ENCODE measurements around the gene CTXN2.

The CTXN2 gene

DNA sequence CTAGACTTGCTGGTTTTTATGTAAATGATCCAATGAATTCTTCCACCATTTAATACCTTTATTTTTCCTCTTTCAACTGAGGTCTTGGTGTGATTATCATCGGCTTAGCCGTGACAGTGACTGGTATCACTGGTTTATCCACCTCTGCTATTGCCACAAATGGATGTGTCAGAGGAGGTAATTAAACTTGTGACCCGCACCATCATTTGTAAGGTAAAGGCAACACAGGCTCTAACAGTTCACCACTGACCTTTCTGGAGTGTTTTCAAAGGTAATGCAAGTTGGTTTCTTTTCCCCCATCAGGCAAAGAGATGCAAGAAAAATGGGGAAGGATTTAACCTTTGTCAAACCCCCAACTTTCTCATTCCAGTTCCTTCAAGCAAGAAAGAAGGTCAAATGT lies 34.3 kb downstream of the CTXN2 start:
- no peak for DNase-seq

DNA sequence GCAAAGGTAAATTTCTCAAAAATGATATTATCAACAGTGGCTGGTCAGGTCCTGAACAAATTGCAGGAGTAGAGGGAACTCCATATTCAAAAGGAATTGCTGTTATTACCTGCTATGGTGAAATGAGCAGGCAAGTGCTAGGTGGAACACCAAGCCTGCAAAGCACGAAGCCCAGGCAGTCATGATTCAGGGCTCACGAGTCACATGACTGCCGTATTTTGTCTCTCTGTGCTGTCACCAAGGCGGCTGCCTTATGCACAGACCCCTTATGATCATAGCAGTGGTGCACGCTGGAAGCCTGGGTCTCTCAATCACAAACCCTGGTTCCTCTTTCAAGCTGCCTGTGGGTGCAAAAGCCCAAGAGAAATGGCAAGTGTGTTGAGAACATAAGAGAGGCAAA lies 39.0 kb downstream of the CTXN2 start:
- DNase-seq: no peak

DNA sequence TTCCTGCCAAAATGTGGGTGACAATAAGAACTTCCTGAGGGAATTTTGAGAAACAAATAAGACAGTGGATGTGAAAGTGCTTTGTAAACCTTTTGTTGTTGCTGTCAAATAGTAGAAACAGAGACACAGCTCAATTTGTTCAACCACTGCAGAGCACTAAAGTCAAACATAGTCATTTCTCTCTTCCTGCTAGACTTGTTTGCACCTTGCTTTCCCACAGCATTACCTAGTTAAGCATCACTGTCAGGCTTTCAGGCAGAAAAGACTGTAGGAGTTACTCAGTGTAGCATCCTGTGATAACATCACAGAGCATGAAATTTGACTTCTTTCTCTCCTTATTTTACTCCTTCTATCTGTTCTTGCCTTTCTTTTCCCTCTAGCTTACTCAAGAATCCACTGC lies 41.8 kb downstream of the CTXN2 start:
- peak; percentile 20 for DNase-seq

DNA sequence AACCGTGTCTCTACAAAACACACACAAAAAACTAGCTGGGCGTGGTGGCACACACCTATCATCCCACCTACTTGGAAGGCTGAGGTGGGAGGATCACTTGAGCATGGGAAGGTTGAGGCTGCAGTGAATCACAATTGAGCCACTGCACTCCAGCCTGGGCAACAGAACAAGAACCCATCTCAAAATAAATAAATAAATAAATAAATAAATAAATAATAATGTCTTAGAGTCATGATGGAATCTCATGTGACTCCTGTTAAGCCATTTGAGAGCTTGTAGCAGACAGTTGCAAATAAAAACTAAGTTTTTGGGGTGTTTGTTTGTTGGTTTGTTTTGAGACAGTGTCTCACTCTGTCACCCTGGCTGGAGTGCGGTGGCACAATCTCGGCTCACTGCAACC lies 47.9 kb downstream of the CTXN2 start:
- no peak for DNase-seq

DNA sequence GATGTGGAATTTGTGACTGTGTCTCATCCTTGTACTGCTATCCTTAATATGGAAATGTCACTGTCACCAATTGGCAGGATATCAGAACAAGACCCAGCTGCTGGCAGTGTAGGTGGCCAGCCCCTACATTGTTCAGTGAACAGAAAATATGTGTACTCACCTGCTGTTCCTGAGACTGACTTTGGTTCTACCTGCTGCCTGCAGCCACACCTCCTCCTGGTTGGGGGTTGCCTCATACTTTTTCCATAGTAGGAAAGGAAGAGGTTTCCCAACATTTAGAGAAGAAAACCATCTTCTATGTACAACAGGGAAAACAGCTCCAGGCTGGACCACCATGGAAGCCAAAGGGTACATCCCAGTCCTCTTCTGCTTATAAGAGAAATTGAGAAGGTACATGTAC lies 50.5 kb downstream of the CTXN2 start:
- no peak for DNase-seq

DNA sequence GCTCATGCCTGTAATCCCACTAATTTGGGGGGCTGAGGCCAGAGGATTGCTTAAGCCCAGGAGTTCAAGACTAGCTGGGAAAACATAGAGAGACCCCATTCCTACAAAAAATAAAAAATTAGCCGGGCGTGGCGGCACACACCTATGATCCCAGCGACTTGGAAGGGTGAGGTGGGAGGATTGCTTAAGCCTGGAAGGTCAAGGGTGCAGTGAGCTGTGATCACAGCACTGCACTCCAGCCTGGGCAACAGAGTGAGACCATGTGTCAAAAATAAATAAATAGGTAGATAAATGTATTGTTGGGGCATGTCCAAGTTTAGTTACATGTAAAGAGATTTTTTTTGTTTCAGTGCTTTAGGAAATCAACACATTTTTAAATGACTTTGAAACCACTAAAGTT lies 51.1 kb downstream of the CTXN2 start:
- DNase-seq: no peak

DNA sequence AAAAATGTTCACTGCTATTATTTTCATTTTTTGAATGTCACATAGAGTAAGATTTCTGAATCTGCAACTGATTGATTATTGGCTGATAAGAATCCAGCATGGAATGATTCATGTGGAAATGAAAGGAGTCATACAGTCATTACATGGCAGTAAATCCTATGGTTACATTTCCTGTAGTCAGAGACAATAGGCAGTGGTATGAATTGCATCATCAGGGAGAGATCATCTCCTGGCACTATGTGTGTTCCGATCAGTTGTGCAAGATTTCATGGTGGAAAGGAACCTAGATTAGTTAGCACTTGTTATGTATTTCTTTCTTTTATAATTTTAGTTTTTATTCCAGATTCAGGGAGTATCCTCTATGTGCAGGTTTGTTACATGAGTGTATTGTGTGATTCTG lies 53.5 kb downstream of the CTXN2 start:
- DNase-seq: no peak

DNA sequence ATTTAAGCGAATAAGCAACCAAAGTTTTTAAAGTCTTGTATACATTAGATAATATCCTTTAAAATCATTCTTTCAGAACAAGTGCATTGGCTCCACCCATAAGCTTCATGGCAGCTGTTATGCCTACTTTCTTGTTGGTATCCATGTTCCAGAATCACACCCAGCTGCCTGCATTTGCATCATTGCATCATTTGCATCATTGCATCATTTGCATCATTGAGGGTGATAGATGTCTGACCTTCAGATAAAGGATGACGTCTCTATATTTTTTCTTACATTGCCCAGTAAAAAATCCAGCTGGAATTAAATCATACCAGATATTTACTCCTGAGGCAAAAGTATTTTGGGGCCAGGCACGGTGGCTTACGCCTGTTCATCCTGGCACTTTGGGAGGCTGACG lies 56.9 kb downstream of the CTXN2 start:
- no peak for DNase-seq

DNA sequence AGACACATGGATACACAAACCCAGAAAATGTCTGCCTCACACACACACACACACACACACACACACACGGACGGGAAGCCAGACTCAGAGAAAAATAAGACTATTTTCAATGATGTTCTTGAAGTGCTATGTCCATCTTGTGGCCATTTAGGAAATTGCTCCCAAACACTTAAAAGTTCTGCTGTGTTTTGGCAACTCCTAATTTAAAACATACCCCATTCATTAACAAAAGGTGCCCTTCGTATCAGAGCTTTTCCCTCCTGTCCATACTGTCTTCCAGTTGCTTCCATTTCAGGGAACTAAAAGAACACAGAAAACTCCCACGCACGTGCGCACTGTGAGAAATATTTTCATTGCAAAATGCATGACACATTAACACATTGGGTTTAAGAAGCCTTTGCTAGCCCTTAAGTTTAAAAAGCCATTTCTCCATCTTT lies 59.2 kb downstream of the CTXN2 start:
- peak; percentile 27 for DNase-seq

DNA sequence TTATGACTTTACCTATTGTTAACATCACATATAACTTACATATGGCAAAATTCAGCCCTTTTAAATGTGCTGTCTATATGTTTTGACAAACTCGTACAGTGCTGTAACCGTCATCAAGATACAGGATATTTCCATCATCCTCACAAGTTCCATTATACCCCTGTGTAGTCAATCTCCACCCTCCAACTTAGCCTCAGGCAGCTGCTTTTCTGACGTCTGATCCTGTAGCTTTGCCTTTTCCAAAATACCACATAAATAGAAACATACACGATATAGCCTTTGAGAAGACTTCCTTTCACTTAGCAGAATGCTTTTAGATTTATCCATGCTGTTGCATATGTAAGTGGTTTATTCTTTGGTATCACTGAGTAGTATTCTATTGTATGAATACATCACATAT lies 61.7 kb downstream of the CTXN2 start:
- no peak for DNase-seq

All from activated CD4-positive, alpha-beta T cell treated with anti-CD3 and anti-CD28 coated beads, Interleukin-10, Interleukin-2, amounts not matched to agents 100 ng/mL and 50 ng/mL, durations not matched to agents 16 hours and 8 hours (primary cell).